SK-N-SH (cell line): Measurements from ENCODE around the gene OR2AG2. TPM values are rescaled to one million over a fixed set of nuclear protein-coding genes. Genes with fewer than 3 reads are reported as not detected.

Source experiments
- polyA plus RNA-seq, 3 experiments: library from polyadenylated mRNA; depleted of rRNA; stranded (reverse); fragments of >200 nt; gene quantifications; 2 replicates each; pipeline ENCODE4 v1.2.3, GENCODE V29; 2012

The OR2AG2 gene
- polyA plus RNA-seq, 1 of the 3 experiments (the other 2 are of a cell fraction): not detected

Other genes with a start within 250 kb of the OR2AG2 start
- gene RRP8, start 168.4 kb downstream of the OR2AG2 start, polyA plus RNA-seq (2012; rRNA removed): 7.8 and 8.6 TPM in 2 replicates
- gene ILK, start 168.2 kb downstream of the OR2AG2 start, polyA plus RNA-seq (2012; rRNA removed): 241 and 268 TPM in 2 replicates
- gene TAF10, start 159.8 kb downstream of the OR2AG2 start, polyA plus RNA-seq (2012; rRNA removed): 163 and 213 TPM in 2 replicates
- 94.0 and 105 TPM in 2 replicates for gene TPP1, start 152.6 kb downstream of the OR2AG2 start, polyA plus RNA-seq (2012; rRNA removed)
- 3.0 and 5.7 TPM in 2 replicates for gene DCHS1, start 116.2 kb downstream of the OR2AG2 start, polyA plus RNA-seq (2012; rRNA removed)
- gene MRPL17, start 88.6 kb downstream of the OR2AG2 start, polyA plus RNA-seq (2012; rRNA removed): 88.3 and 88.6 TPM in 2 replicates
- gene OR2AG1, start 11.0 kb upstream of the OR2AG2 start, polyA plus RNA-seq (2012; rRNA removed): not detected in 2 replicates
- gene OR6A2, start 27.7 kb upstream of the OR2AG2 start, polyA plus RNA-seq (2012; rRNA removed): not detected in 2 replicates
- not detected in 2 replicates for gene OR10A5, start 73.7 kb upstream of the OR2AG2 start, polyA plus RNA-seq (2012; rRNA removed)
- gene OR10A2, start 91.1 kb upstream of the OR2AG2 start, polyA plus RNA-seq (2012; rRNA removed): not detected in 2 replicates
- not detected in 2 replicates for gene OR10A4, start 104.6 kb upstream of the OR2AG2 start, polyA plus RNA-seq (2012; rRNA removed)
- not detected in 2 replicates for gene OR2D2, start 120.5 kb upstream of the OR2AG2 start, polyA plus RNA-seq (2012; rRNA removed)
- gene OR2D3, start 149.0 kb upstream of the OR2AG2 start, polyA plus RNA-seq (2012; rRNA removed): not detected in 2 replicates
- gene ZNF215, start 154.4 kb upstream of the OR2AG2 start, polyA plus RNA-seq (2012; rRNA removed): 0.15 and 0.54 TPM in 2 replicates
- gene ZNF214, start 248.4 kb upstream of the OR2AG2 start, polyA plus RNA-seq (2012; rRNA removed): 1.4 and 2.5 TPM in 2 replicates
- gene NLRP14, start 248.5 kb upstream of the OR2AG2 start, polyA plus RNA-seq (2012; rRNA removed): not detected in 2 replicates